RCC 7860 (cell line): ENCODE data around the gene DCP1B.

Experiments
- DNase-seq: peaks from one replicate; pipeline ENCODE4 v3.0.0-alpha.2; 2015; ENCODE audit warnings: low spot score
- FAIRE-seq: peaks from 2 replicates; lab custom pipeline; 2012; peaks lifted over from hg19 to GRCh38; lab: Jason Lieb, UNC

DCP1B gene

DNA sequence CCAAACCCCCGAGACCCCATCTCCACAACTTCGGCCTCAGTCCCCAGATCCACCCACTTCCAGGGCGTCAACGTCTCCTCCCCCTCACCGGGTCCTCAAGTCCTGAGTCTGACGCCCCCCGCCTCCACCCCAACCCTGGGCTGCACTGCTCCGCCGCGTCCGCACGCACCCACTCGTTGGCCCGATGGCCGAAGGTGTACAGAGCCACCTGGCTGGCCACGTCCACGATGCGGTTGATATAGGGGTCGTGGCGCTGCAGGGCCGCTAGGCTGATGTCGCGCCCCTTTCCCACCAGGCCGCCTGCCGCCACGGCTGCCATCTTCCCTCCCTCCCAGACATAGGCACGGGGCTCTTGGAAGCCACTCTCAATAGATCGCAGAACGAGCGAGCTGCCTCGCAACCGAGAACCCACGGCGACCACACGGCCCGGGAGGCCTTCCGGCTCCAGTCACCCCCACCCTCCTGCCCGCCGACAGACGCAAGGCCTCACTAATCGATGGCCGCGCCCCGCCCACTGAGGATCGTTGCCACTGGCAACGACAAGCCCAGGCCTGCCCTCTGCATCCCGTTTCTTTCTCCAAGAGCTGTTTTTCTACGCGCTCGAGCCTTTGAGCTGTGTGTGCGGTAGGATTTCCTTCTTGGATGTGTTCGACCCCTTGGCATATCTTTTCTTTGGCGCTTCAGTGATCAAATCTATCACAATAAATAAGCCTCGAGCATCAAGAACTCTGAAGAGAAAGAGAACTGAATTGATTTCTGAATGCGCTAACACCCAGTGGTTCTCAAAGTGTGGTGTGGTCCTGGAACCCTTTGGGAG is at the start of gene DCP1B:
DCP1B (minus strand) TSS at position 345 of the 817 bp plus-strand sequence; CDS start at position 319, 26 bp downstream.
- peak; percentile 87 for DNase-seq
- FAIRE-seq, result peak; percentile 35

GRCh38 chr12:2053691-2054090 is 49.4 kb upstream of the DCP1B start:
- DNase-seq (no peak), FAIRE-seq (no peak)

DNA sequence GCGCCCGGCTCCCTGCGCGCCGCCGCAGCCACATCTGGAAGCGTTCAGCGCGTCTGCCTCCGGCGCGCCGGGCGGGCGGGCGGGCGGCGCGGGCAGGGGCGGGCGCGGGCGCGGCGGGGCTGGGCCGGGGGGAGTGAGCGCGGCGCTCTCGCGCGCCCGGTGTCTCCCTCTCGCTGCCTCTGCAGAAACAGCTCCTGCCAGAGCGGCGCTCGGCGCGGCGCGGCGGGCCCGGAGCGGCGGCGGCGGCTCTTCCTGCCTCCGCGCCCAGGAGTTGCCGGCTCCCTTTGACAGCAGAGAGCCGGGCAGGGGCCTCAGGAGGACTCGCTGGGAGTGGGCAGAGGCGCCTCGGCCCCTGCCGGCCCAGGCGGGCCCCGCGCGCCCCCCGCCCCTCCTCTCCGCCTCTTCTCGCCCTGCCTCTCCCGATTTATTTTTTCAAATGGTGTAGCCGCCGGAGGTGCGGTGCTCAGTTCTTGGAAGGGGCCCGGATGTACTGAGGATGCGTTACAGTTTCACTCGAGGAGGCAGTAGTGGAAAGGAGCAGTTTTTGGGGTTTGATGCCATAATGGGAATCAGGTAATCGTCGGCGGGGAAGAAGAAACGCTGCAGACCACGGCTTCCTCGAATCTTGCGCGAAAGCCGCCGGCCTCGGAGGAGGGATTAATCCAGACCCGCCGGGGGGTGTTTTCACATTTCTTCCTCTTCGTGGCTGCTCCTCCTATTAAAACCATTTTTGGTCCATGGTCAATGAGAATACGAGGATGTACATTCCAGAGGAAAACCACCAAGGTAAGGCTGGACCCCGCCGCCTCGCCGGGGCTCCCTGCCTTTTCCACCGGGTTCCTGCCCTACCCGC is 48.8 kb upstream of the DCP1B start, which contains the start of gene CACNA1C:
CACNA1C (plus strand) TSS at position 162 of the 853 bp plus-strand sequence; CDS start at position 738, 576 bp downstream.
- FAIRE-seq (no peak), DNase-seq (no peak)

- FAIRE-seq, result no peak
These were observed 47.7 kb upstream of the DCP1B start for GRCh38 chr12:2051700-2052621.

GRCh38 chr12:2049604-2050540 is 45.6 kb upstream of the DCP1B start:
- no peak for FAIRE-seq
- no peak for DNase-seq

More at GRCh38 chr12:2051700-2052621, 47.7 kb upstream of the DCP1B start:
- no peak for DNase-seq

DNA sequence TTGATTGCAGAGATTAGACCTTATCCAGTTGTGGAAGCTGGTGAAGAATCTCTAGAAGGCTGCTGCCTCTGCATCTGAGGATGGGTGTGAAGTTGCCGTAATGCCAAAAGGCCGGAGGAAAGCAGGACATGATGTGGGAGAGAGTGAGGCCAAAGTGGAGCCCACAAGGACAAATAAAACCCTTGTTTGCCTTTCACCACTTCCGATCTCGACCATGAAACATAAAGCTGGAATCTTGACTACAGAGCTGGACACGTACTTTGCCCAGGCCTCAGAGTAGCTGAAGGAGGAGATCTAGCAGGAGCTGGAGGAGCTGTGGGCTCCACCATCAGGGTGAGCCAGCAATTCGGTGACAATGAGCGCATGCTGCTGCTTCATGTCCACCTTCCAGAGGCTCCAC is 43.5 kb upstream of the DCP1B start:
- FAIRE-seq (no peak), DNase-seq (no peak)

DNA sequence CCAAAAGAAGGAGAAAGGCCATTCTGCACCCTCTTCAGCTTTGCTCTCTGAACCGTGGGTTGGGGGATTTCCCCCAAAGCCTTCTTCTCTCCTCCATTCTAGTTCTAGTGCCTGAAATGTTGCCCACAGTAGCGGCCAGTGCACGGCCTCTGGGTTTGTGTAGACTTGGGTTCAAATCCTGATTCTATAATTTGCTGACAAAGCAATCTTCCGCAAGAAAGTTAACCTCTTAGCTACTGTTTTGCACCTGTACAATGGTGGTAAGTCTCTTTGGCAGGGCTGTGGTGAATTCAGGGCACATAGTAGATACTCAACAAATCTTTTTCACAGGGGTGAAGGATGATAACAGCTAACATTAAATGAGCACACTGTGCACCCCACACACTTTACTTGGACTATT is 42.7 kb upstream of the DCP1B start:
- FAIRE-seq, result no peak

DNA sequence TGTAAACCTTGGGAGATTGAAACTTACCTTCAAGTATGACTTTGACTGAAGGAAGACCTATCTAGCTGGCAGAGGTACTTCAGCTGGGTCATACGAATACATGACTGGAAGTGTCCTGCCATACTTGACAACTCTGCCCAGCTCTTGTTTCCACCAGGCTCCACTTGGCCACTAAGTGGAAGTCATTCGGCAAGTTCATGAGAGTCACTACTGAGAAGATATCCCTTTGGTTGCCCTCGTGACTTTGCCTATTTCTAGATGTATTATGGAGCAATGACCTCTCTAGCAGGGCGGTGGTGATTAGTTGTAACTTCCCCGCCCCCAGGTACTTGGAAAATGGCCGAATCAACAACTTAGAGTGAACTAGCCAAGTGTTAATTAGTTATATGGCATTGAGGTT is 39.9 kb upstream of the DCP1B start:
- FAIRE-seq (no peak), DNase-seq (no peak)

More for the DNA sequence above, 42.7 kb upstream of the DCP1B start:
- DNase-seq, result no peak

- DNase-seq, result no peak
- no peak for FAIRE-seq
These were observed 38.8 kb upstream of the DCP1B start for GRCh38 chr12:2043054-2043453.

- DNase-seq (no peak), FAIRE-seq (no peak)
These were observed 34.8 kb upstream of the DCP1B start for GRCh38 chr12:2039034-2039433.

DNA sequence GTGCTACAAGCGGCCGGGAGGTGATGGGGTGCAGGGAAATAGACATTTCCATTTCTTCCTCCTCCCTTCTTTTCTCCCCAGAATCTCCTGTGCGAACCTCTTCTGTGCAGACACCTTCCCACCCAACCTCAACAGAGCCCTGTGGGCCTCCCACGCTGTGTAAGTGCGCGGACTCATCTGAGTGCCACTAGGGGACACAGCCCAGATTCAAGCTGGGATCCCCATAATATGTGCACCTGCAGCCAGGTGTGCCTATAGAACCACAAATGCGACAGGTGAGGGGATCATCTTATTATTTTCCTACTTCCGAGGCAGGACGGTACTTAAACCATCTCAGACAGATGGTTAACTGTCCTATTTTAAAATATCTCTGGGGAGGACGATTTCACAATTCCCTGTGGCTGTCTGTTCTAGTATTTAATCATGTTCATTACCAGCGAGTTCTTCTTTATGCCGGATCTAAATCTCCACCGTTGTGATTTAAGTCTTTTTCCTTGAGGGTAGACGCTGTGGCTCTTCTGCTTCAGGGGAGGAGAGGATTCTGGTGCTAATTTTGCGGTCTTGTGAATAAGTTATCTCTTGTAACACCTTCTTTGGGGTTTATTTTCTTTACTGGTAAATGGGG is 31.3 kb upstream of the DCP1B start:
- FAIRE-seq, result no peak
- no peak for DNase-seq

DNA sequence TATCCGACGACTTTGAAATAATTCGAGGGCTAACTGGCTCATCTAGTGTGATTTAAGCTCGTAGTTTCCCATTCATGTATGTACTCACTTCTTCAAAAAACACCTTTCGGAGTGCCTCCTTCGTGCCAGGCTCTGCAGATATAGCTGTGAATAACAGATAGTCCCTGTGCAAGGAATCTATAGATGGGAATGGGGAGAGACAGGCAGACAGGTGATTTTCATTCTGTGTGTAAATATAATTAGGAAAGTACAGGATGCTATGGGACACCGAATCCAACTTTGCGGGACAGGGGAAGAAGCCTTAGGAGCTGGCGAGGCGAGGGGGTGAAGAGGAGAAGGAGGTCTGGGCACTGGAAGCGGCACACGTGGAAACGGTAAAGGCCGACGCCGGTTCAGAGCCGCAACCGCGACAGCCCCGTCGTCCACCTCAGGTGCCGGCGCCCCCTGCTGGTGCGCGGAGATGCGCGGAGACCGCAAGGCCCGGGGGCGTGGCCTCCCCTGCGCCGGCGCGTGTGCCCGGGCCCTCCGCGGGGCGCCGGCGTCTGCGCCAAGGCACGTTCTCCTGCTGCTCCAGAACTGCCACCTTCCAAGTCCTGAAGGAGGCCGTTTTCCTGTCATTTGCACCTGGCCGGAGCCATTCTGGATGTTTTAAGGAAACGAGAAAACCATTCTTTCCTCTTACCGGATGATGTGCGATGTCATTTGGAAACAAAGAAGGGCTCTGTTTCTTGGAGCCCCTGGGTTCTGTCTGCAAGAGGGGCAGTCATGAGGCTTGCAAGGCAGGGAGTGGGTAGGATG is 30.6 kb upstream of the DCP1B start:
- no peak for FAIRE-seq

DNA sequence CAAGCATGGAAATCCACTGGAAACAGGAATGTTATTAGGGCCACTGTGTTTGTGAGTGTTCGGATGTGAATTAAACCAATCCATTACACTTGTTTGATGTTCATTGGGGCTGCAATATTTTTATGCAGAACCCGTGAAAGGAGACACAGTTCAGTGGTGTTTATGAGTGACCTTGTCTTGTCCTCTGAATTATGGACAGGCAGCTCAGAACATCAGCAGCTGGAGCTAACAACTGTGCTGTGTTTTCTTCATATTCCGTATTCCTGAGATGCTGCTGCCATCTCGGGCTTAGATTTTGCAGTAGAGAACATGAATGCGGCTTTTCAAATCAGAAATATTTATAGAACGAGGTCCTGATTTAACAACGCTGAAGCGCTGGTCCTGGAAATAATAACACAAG is 28.2 kb upstream of the DCP1B start:
- DNase-seq (no peak), FAIRE-seq (no peak)

More for the DNA sequence above, 30.6 kb upstream of the DCP1B start:
- DNase-seq, result peak; percentile 26

DNA sequence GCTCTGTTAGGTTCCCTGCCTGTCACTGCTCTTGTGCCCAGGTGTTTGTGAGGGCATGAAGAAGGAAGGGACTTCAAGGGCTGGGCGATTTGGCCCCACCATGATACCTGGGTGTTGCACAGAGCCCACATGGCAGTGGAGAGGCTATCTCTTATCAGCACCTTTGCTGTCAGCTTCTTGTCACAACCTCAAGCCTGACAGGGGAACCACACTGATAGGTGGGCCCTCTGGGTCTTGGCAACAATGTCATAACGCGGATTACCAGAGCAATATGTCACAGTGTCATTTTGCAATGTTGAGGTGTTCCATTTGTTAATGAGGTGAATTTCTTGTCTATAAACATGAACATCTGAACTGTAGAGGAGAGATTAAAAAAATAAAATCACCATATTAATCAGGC is 25.6 kb upstream of the DCP1B start:
- no peak for DNase-seq
- FAIRE-seq, result no peak

GRCh38 chr12:2027351-2027750 is 23.1 kb upstream of the DCP1B start:
- DNase-seq (no peak), FAIRE-seq (no peak)

GRCh38 chr12:2023365-2023764 is 19.1 kb upstream of the DCP1B start:
- FAIRE-seq (no peak), DNase-seq (no peak)

DNA sequence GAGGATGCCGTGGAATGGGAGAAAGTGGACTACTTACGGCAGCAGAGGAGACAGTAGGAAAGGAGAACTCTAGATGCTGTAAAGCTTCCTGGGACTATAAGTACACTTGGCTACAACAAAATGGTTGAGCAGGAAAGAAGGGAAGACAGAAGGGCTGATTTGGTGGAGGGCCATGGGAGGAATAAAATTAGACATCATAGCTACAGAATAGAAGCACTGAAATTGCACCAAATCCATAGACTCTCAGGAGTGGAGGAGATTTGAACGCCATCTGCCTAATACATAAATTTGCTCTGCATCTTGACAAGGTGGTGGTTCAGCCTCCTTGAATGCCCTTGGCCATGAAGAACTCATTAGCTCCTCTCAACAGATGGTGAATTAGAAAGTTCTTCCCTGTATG is 16.3 kb upstream of the DCP1B start:
- no peak for FAIRE-seq
- no peak for DNase-seq

DNA sequence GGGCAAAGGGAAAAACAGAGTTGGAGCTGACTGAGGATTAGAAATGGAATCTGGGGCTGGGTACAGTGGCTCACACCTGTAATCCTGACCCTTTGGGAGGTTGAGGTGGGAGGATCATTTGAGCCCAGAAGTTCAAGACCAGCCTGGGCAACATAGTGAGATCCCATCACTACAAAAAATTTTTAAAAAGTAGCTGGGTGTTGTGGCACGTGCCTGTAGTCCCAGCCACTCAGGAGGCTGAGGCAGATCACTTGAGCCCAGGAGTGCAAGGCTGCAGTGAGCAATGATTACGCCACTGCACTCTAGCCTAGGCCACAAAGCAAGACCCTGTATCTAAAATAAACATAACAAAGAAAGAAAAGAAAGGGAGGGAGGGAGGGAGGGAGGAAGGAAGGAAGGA is 14.9 kb upstream of the DCP1B start:
- DNase-seq (no peak), FAIRE-seq (no peak)
